ENCODE data around the gene THRB.

The THRB gene

DNA sequence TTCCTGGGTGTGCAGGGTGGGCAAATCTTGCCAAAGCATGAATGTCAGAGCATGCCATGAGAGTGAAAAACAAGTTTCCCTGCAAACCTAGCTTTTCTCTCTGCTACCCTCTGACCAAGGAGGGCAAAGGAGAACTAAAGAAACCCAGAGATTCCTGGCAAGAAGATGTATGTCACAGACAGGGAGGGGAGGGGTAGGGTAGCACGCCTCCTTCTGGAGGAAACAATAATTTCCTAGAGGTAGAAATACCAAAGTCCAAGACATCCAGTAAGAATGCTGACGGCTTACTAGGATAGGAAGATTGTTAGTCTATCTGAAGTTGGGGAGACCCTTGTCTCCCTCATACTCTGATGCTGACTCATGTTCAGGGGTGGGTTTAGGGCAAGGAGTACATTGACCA lies 345.6 kb downstream of the THRB start:
- DNase-seq (ENCODE audit: low read depth, low spot score): no peak

DNA sequence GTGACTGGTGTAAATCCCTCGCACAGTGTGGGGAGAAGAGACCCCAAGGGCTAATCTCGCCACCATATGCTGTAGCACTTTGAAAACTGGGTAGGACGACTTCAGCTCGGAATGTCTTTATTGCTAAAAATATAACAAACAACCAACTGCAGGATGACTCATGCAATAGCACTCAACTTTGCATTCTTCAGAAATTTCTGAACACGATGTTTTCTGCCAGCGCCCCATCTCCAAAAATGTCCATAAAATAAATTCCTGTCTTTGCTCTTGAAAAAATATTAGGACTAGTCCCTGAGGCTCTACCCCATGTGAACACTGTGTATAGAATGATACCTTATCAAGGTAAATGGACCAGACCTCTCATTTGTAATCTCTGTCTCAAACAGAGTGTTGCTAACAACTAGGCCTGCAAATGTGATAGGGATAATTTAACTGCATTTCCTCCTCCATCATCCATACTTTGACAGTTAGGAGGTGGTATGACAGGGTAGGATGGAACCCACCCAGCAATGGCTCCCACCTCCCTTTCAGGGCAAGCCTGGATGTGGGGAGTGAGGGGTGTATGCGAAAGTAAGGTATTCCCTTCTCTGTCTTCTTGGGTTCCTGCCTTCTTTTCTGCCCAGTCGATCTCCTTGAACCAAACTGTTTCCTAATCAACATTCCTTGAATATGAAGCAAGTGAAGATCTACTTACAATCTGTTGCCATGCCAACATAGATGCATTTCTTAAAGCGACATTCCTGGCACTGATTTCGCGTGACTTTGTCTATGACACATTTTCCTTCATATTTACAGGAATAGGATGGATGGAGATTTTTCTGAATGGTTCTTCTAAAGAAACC lies 348.4 kb downstream of the THRB start:
- peak; percentile 74 for DNase-seq (ENCODE audit: low read depth, low spot score)

DNA sequence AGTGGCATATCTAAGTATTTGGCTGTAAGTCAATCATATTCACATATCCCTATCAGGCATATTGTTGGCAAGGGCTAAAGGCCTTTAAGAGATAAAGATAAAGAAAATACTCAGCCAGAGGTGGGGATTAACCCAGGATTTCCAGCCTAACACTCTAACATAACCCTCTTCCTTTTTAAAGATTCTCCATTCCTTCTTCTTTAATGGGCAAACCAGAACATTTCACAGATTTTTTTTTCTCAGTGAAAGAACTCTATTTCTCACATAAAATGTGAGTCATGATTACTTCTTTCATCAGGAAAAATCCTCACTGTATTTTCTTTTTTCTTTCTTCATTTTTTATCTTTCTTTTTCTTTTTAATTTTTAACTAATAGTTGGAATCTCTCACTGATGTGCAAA lies 349.2 kb downstream of the THRB start:
- no peak for DNase-seq (ENCODE audit: low read depth, low spot score)

DNA sequence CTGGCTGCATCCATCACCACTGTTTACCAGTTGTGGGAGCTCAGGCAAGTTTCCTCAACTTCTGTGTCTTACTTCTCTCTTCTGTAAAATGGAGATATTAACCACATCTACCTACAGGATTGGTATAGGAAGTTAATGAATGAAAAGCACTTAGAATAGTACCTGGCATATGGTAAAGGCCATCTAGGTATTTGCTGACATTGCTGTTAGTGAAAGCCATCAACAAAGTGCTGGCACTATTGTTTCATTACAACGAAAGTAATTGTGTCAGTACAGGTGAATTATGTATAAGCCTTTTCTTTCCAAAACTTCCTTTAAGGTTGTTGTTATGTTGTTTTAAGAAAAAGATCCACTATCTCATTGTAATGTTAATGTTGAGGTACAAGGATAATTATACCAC lies 352.5 kb downstream of the THRB start:
- no peak for DNase-seq (ENCODE audit: low read depth, low spot score)

DNA sequence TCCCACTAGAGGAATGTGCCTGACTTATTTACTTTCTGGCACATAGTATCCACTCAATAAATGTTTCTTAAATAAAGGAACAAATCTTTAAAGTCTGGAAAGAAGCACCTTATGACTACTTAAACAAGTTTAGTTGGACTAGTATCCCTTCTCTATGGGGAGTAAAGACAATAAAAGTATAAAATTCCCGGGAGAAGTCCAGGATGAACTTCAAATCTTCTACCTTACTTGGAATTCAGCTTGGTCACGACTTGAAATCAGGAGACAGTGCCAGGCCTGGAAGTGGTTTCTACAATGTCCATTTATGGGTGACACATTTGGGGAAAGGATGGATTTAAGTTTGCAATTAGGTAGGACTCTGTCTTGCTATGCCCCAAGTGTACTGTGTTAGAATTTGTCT lies 353.1 kb downstream of the THRB start:
- no peak for DNase-seq (ENCODE audit: low read depth, low spot score)

DNA sequence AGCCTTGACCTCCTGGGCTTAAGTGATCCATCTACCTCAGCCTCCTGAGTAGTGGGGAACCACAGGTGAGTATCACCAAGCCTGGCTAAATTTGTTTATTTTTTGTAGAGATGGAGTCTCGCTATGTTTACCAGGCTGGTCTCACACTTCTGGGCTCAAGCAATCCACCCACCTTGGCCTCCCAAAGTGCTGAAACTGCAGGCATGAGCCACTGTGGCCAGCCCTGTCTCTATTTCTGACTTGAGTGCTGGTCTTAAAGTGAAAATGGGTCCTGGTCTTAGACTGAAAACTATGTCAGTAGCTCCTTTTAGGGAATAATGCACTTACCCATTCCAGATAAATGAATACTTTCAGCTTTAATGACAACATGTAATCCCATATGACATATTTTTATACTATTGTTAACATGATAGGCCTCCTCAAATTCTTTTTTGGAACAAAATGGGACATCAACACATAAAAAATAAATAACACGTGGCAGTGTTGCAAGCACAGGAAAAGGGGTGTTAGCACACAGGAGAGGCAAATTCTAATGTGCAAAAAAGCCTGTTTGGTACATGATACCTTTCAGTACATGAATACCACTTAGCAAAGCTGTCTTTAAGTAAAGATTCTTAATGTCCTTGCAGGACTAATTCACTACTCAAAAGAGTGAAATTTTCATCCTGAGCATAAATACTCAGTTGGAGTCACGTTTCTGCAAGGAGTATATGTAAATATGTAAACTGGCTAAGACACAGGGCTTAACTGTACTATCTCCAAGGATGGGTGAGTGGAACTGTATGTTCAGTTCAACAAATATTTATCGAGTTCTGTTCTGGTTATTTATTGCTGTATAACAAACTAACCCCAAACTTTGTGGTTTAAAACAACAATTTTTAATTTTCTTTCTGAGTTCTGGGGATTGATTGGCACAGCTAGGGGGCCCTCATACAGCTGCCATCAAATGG lies 354.9 kb downstream of the THRB start:
- no peak for DNase-seq (ENCODE audit: low read depth, low spot score)

DNA sequence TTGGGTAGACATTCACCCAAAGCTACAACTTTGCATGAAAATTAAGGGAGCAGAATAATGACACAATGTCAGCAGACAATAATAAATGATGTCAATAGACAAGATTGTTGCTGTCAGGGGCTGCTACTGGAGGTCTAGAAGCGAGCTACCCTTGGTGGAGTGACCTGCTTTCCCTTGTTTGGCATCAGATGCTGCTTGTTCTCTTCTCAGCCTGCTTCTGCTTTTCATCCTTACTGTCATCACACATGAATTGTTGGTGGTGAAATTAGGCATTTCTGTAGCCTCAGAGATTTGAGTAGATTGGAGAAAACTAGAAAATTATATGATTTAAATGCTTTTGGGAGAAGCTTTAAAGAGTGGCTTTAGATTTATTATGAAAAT lies 355.8 kb downstream of the THRB start:
- no peak for DNase-seq (ENCODE audit: low read depth, low spot score)

DNA sequence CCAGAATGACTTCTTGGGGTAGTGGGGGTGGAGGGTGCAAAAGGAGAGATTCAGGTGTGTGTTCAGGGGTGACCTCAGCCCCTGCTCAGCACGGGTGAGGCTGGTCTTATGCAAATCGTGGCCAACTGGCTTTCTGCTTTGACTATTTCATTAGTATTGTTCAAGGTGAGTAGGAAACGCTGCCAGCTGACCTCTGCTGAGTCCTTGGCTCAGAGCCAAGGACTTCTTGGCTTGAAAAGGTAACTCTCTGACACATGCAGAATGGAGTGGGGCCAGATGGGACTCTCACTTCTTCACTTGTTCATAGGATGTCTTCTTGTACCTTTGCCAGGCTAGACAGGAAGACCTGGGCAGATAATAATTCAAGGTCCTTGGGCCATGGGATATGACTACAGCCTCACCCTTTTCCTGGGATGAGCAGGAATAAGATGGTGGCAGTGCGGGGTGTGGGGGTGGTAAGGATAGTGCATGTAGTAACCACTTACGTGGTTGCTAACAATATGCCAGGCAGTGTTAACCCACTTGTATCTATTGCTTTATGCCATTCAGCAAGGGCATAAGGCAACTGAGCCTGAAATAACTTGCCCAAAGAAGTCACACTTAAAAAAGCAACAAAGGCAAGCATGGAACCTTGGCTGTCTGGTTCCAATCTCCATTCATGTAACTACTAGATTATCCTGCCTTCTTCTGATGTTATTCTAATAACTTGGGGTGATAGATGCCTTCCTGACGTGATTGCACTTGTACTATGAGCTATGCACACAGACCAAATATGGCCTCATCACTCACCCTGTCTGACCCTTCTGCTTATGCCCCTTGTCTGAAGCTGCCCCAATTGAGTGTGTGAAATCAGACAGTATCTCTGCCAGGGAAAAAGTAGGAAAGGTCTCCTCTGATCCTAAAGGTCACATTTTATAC lies 356.4 kb downstream of the THRB start:
- no peak for DNase-seq (ENCODE audit: low read depth, low spot score)

DNA sequence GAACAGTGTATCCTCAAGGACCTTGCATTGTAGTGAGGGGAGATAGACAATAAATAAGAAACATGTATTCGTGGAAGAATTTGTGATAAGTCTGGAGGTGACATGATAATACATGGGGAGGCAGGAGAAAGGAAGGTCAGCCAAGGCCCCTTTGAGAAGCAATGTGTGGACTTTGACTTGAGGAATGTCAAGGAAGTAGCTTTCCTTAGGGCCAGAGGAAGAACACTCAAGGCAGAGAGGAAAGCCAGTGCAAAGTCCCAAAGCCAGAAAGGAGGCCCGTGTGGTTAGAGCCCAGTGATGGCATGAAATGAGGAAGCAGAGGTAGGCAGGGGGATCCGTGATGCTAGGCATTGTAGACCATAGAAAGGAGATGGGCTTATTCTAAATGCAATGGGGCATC lies 357.3 kb downstream of the THRB start:
- no peak for DNase-seq (ENCODE audit: low read depth, low spot score)

DNA sequence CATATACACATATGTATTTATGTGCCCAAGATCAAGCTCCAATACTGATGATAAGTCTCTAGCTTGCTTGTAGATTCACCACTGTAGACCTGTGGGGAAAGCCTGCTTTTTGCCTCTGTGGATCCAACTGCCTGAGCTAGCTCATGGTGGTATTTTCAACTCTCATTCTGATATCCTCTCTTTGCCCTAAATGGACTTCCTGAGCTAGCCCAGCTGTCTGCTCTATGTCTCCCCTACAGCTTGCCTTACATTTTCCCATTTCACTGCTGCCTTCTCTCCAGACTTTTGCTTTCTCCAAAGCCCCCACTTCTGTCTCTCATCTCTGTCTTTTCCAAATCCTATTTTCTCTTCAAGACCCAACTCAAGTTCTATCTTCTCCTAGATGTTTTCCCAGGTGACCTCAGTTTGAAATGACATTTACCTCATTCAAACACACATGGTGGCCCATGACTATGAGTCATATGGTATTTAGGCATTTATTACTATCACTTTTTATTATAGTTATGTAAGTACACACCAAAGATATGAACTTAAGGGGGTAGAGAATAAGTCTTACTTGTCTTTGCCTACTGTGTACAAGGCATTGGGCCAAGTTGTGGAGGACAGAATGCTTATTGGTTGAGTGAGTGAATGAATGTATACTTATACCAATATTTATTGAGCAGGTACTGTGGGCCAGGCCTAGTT lies 357.9 kb downstream of the THRB start:
- no peak for DNase-seq (ENCODE audit: low read depth, low spot score)

DNA sequence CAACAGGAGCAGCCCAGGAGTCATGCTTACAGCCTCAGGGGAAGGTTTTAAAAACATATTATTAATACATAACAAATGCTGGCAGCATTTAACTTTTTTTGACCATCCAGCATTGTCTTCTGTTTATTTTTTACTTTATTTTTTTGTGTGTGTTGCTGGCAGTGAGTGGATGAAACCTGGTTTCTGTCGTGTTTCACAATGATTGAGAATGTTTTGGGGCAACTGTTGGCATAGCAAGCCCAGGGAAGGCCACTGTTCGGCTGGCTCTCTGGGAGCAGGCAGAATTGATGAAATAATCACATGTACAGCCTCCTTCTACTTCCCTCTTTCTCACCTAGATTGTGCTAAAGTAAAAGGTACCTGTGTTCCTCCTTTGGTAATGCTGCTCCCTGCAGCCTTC lies 359.4 kb downstream of the THRB start:
- no peak for DNase-seq (ENCODE audit: low read depth, low spot score)

DNA sequence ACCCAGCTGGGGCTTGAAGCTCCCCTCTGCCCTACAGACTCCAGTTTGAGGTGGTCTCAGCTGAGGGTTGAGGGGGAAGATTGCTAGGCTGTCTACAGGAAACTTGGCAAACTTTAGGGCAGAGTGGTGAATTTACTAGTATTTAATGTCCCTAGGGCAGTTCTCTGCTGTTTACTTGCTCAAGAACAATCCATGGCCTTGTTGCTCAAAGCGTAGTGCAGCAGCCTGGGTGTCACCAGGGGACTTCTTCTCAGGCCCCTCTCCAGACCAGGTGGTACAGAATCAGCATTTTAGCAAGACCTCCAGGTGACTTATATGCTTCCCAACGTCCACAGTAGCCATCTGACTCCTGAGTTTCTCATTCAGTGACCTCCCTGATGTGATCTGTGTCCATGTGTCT lies 360.7 kb downstream of the THRB start:
- DNase-seq (ENCODE audit: low read depth, low spot score): no peak

DNA sequence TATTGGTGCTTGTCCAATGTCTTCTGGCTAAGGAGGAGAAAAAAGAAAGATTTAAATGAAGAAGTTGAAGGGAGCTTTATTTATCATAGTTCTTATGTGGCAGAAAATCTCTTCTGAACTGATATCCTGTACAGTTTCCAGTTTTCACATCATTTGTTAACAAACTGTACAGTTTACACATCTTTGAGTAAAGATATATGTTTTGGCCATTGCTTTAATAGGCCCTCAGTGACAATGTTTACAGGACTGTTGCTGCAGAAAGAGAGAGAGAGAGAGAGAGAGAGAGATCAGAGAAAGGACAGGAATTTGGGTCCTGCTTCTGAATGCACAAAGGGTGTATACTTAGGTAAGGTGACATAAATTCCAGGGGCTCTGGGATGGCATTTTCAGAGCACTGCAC lies 361.2 kb downstream of the THRB start:
- DNase-seq (ENCODE audit: low read depth, low spot score): no peak

DNA sequence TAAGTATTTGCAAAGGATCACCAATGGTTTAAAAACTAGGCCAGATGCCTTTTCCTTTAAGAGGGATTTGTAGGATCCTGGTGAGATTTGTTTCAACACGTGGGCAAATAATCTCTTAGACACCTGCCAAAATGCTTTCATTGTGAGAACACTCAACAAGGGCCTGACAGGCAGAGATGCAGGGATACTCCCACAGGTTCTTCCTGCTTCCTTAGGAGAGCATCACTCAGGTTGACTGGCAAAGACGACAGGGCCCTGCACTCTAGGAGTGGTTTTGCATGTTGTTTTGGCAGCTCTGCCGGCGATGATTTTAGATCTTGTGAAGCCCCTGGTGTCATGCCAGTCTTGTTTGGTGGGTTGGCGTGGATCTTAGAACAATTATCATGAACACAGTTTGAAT lies 365.1 kb downstream of the THRB start:
- no peak for DNase-seq (ENCODE audit: low read depth, low spot score)

DNA sequence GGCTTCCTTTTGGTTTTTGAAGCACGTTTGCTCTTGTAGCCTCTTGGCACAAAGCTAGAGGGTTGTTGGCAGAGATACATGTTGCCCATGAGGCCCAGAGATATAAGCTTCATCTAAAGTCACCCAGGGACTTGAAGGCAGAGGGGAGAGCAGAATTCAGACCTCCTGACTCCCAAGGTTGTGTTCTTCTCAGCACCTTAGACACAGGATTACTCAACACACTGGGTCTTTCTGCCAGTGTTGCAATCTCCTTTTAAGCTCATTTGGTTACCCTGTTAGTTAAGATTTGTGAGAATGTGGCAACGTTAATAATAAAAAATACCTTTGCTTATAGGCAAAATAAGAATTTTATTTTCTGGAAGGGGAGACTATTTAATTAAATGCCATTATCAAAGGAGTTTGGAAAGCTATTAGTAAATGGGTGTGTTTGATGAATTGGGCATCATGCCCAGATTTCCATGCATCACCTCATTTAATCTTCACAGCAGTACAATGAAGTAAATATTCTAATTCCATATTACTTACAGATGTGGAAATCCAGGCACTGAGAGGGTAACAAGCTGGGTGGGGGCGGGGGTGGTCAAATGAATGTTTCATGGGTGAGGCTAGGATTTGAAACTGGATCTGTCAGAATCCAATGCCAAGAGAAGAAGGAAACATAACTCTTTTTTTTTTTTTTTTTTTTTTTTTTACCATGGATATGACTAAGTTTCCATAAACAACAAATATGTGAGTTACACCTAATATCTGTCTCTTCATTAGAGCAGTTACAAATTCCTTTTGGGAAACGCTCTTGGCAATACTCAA lies 366.2 kb downstream of the THRB start:
- peak; percentile 18 for DNase-seq (ENCODE audit: low read depth, low spot score)

DNA sequence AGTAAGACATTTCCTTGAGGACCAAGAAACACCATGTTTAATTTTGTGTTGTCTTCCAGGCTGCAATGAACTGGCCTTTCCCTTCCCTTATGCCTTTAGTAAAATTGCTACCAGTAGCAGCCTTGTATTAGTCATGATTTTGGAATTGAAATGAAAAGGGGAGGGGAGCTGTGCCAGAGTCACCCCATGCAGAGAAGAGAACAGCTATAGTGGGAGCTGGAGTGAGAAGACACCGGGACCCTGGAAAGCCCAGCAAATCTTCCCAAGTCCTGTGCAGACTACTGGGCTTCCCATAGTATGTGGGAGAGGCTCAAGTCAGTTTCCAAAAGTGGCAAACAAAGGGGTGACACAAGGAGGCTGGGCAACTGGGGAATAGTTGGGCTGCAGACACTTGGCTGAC lies 371.1 kb downstream of the THRB start:
- peak; percentile 52 for DNase-seq (ENCODE audit: low read depth, low spot score)

DNA sequence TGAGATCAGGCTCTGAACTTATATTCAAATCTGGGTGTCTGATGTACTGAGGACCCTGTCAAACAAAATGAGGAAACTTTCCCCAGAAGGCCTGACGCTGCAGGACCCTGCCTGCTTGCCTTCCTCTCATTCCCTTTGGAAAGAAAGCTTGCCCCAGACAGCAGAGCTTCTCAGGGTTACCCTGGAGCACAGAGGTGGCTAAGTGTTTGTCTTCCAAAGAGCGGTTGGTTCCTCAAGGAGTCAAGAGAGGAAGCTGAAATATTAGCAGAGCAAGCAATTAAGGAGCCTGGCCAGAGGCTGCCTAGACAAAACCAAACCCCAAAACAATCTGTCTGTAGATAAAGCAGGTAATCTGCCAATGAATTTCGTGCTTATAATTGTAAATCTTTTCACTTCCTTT lies 374.2 kb downstream of the THRB start:
- no peak for DNase-seq (ENCODE audit: low read depth, low spot score)

DNA sequence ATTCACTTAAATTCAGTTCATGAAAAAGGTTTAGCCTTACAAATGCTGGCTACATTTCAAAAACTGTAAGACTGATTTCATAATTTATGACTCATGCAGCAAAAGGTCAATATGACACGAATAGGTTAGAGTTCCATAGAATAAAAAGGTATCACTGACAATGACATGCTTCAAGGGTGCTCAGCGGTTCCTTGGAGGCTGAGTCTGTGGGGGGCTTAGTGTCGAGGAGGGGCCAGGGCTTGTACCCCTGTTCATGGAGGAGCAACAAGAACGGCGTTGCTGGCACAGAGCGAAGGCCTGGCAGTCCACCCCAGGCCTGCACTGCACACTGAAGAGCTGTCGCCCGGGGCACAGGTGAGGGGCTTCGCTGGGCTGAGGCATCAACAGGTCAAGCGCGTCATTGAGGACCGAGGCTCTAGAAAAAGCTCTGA lies 375.3 kb downstream of the THRB start:
- no peak for DNase-seq (ENCODE audit: low read depth, low spot score)

DNA sequence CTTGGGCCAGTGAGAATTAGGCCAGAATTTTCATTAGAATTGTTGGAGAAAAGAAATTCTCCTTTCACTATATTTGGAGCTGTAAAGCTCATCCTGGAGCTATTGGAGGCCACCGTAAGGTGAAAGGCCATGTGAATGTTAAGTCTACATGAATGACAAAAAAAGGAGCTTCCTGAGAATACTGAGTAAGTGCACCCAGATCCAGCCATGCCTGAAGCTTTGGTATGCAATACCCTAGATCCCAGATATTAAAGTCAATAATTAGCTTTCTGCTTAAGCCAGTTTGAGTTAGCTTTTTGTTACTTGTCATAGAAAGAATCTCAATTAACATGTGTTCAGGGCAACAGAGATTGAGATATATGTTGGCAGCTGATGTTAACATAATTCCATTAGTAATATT lies 377.1 kb downstream of the THRB start:
- DNase-seq (ENCODE audit: low read depth, low spot score): no peak

DNA sequence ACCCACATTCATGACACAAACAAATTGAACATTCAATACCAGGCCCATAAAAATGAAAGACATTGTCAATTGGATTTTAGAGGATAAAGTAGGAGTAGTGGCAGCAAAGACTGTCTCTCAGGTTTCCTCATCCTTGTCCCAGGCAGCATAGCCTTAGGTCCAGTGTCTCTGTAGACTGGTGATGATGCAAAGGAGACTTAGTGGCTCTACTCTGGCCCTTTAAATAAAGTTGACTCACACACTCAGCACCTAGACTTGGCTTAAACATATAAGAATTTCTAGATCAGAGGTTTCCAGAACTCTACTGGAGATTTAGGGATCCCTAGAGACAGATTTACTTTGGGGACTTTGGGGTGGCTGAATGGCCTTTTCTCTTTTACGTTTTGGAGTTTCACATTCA lies 382.9 kb downstream of the THRB start:
- no peak for DNase-seq (ENCODE audit: low read depth, low spot score)

Measured in astrocyte of the hippocampus (primary cell).